K562 (cell line): ENCODE results near the gene SH3BP5L. TPM values are rescaled to one million over a fixed set of nuclear protein-coding genes. Genes with fewer than 3 reads are reported as not detected.
"Not testable (repeated sequence)": the region's sequence is repeated elsewhere in the genome, so short reads cannot be mapped to it uniquely, and the experiment has no call there.

Experiments used
- ATAC-seq: fragments of 200-7000 bp; cut with Tn5 transposase; 3 replicates; pipeline ENCODE4 v1.9.1; 2020; ENCODE audit warnings: moderate library complexity
- BruUV-seq: library from RNA; stranded (reverse); fragments of 400-500 nt; replicated peaks from 2 replicates; lab custom pipeline; 2021; lab: Mats Ljungman, UMichigan
- CTCF ChIA-PET: fragments of 300-600 bp; formaldehyde crosslinking; extraction: SDS; loops from one replicate; lab custom pipeline; 2021; ENCODE audit warnings: low intra/inter-chr PET ratio; lab: Yijun Ruan, JAX
- POLR2A ChIA-PET: fragments of 300-600, 350-650 bp; sonication (Branson Sonifier 250); formaldehyde crosslinking; extraction: SDS; loops from one replicate; lab custom pipeline; 2021; ENCODE audit warnings: antibody characterized with exemption, inconsistent platforms; lab: Yijun Ruan, JAX
- DNase-seq, 4 experiments: peaks; one replicate each; pipeline versions ENCODE4 v3.0.0 to v3.0.0-alpha.2; 2011 to 2018; ENCODE audit warnings: low spot score in 3 of 4, mixed read lengths in 3 of 4; ENCODE audit errors: extremely low read depth in 1 of 4
- FAIRE-seq: peaks from 2 replicates; lab custom pipeline; 2011; peaks lifted over from hg19 to GRCh38; lab: Jason Lieb, UNC
- H2AFZ ChIP-seq: 2 replicates; pipeline ENCODE4 v1.6.0; 2011; ENCODE audit warnings: low read depth, low read length, control low read depth, inconsistent platforms
- H3K27ac ChIP-seq: fragments of 200-600 bp; 3 replicates; pipeline ENCODE4 v1.8.0; 2011; ENCODE audit warnings: low read depth, mild to moderate bottlenecking, control low read depth, inconsistent platforms, low read length, moderate library complexity, mixed read lengths; ENCODE audit errors: extremely low read depth
- H3K27me3 ChIP-seq, 2 experiments: fragments of 300-600 bp in 1 of 2; 2 replicates in 1 of 2; 3 replicates in 1 of 2; pipeline versions ENCODE4 v1.6.0 to v1.8.0; 2011; ENCODE audit warnings: inconsistent platforms in 2 of 2, low read length in 2 of 2, mild to moderate bottlenecking in 1 of 2, mixed read lengths in 1 of 2, moderate library complexity in 1 of 2; ENCODE audit not compliant: control insufficient read depth in 2 of 2, insufficient read depth in 2 of 2
- H3K36me3 ChIP-seq: fragments of 300-600 bp; 3 replicates; pipeline ENCODE4 v1.8.0; 2011; ENCODE audit warnings: mild to moderate bottlenecking, low read length, inconsistent platforms; ENCODE audit not compliant: control insufficient read depth, insufficient read depth
- H3K4me1 ChIP-seq, 2 experiments: fragments of 200-600 bp in 1 of 2; replicated peaks in 1 of 2; 2 replicates in 1 of 2; 3 replicates in 1 of 2; pipeline versions ENCODE4 v1.5.1 to v1.8.0; 2011; ENCODE audit warnings: inconsistent platforms in 2 of 2, low read length in 2 of 2, mild to moderate bottlenecking in 1 of 2, mixed read lengths in 1 of 2, moderate library complexity in 1 of 2; ENCODE audit not compliant: control insufficient read depth in 2 of 2, insufficient read depth in 2 of 2
- H3K4me2 ChIP-seq: 2 replicates; pipeline ENCODE4 v1.6.1; 2011; ENCODE audit warnings: low read length, control low read depth, inconsistent platforms, mixed read lengths; ENCODE audit not compliant: insufficient read depth
- H3K4me3 ChIP-seq: fragments of 200-600 bp; sonication (generic), shearing (Covaris generic); 2 replicates; pipeline ENCODE4 v1.5.1; 2016; ENCODE audit warnings: control low read depth, inconsistent platforms
- H3K79me2 ChIP-seq: fragments of 200-600 bp; 3 replicates; pipeline ENCODE4 v1.8.0; 2011; ENCODE audit warnings: low read length, inconsistent platforms; ENCODE audit not compliant: control insufficient read depth, insufficient read depth
- H3K9ac ChIP-seq, 2 experiments: 2 replicates each; pipeline versions ENCODE4 v1.6.0 to v1.6.1; 2011; ENCODE audit warnings: low read depth in 2 of 2, low read length in 2 of 2, control low read depth in 1 of 2, inconsistent platforms in 1 of 2, mild to moderate bottlenecking in 1 of 2, mixed read lengths in 1 of 2; ENCODE audit not compliant: insufficient read depth in 1 of 2
- H3K9me1 ChIP-seq: one replicate; pipeline ENCODE4 v1.6.0; 2011; ENCODE audit warnings: inconsistent platforms, mild to moderate bottlenecking, low read length, moderate library complexity; ENCODE audit not compliant: control insufficient read depth, insufficient read depth
- H3K9me3 ChIP-seq: replicated peaks from 2 replicates; pipeline ENCODE4 v1.5.1; 2011; ENCODE audit warnings: low read depth, low read length, inconsistent platforms; ENCODE audit not compliant: control insufficient read depth, insufficient read depth
- H4K20me1 ChIP-seq: replicated peaks from 2 replicates; pipeline ENCODE4 v1.6.1; 2011; ENCODE audit warnings: low read length, inconsistent platforms, mixed read lengths; ENCODE audit not compliant: control insufficient read depth, insufficient read depth
- CREBBP ChIP-seq: IDR thresholded peaks from one replicate; pipeline ENCODE4 v1.6.1; 2012; ENCODE audit warnings: low read depth, mild to moderate bottlenecking, control low read depth, inconsistent platforms, low read length
- E2F4 ChIP-seq: sonication (generic); formaldehyde crosslinking; IDR thresholded peaks from 2 replicates; pipeline ENCODE4 v1.8.0; 2022; ENCODE audit warnings: mild to moderate bottlenecking, low read depth, missing genetic modification reagents
- HDAC2 ChIP-seq: fragments of 450-650 bp; IDR thresholded peaks from 2 replicates; pipeline ENCODE4 v1.6.1; 2016; ENCODE audit warnings: mild to moderate bottlenecking
- PHF20 ChIP-seq: fragments of 450-650 bp; IDR thresholded peaks from 2 replicates; pipeline ENCODE4 v1.6.1; 2018; ENCODE audit not compliant: partially characterized antibody
- SRSF7 ChIP-seq: fragments of 200-400 bp; formaldehyde crosslinking; optimal IDR thresholded peaks from 2 replicates; pipeline ENCODE3; 2017; ENCODE audit warnings: mild to moderate bottlenecking, low read depth, low read length
- TFAM ChIP-seq: fragments of 250-450 bp; sonication (Bioruptor Pico); conservative IDR thresholded peaks from 2 replicates; pipeline ENCODE4 v1.5.0; 2021; ENCODE audit warnings: mild to moderate bottlenecking, moderate library complexity
- TSC22D4 ChIP-seq: fragments of 450-650 bp; IDR thresholded peaks from 2 replicates; pipeline ENCODE4 v1.6.1; 2016; ENCODE audit warnings: missing genetic modification characterization, missing biosample characterization, control low read depth
- ZC3H11A ChIP-seq: IDR thresholded peaks from 2 replicates; pipeline ENCODE4 v1.6.1; 2012; ENCODE audit warnings: low read depth, low read length, improper control_type of control experiment
- ZNF347 ChIP-seq: fragments of 450-650 bp; formaldehyde crosslinking; IDR thresholded peaks from 2 replicates; pipeline ENCODE4 v1.4.0; 2020; ENCODE audit warnings: low read depth, mild to moderate bottlenecking, moderate library complexity
- ZNF431 ChIP-seq: sonication (generic); formaldehyde crosslinking; IDR thresholded peaks from 2 replicates; pipeline ENCODE4 v1.8.0; 2022; ENCODE audit warnings: mild to moderate bottlenecking, missing genetic modification reagents
- WGBS: fragments of 100-300 bp; shearing (Covaris generic); methylation state at CpG from one replicate; pipeline ENCODE4 v1.1.6; 2016; ENCODE audit warnings: low coverage, mixed read lengths; ENCODE audit not compliant: insufficient coverage; ENCODE audit errors: missing lambda C conversion rate; 5-methylcytosine and 5-hydroxymethylcytosine counted together
- in situ Hi-C: fragments of 300-500 bp; cut with MboI; formaldehyde crosslinking; loops from 4 replicates; pipeline ENCODE4 v1.15.0; 2018; ENCODE audit warnings: inconsistent platforms, mixed read lengths
- intact Hi-C: fragments of 100-400 bp; cut with micrococcal nuclease; formaldehyde crosslinking; loops from 2 replicates; pipeline ENCODE4 v1.14.2; 2022
- polyA plus RNA-seq, 8 experiments: library from polyadenylated mRNA; depleted of rRNA in 4 of 8; stranded (reverse) in 5 of 8; unstranded in 3 of 8; fragments of >200 nt; fragmentation: Nextera tagmentation in 2 of 8; fragmentation: Illumina TruSeq in 1 of 8; extraction: Ambion mirVana in 2 of 8; extraction: Trizol in 1 of 8; gene quantifications; 2 replicates each; pipeline versions ENCODE4 v1.2.1 to v1.2.3, GENCODE V29; 2011 to 2014; ENCODE audit warnings: inconsistent platforms in 1 of 8, missing spikeins in 1 of 8
- total RNA-seq, 7 experiments: library from RNA; depleted of rRNA in 6 of 7; stranded (reverse); fragments of >200 nt in 6 of 7; fragmentation: Illumina TruSeq in 2 of 7; extraction: Trizol in 2 of 7; gene quantifications; 2 replicates each; pipeline versions ENCODE4 v1.2.1 to v1.2.3, GENCODE V29; 2011 to 2021; ENCODE audit warnings: low replicate concordance in 1 of 7

SH3BP5L gene
- total and polyA plus RNA-seq, 9 of the 15 experiments (the other 6 are each of a cell fraction or from before 2014, with no cell fraction given), result 1.9 to 26.5 (median 15.8) TPM

- H3K9me1 ChIP-seq, H3K36me3 ChIP-seq, CTCF ChIA-PET, H3K79me2 ChIP-seq, ATAC-seq, in situ Hi-C loops, H4K20me1 ChIP-seq, H3K27ac ChIP-seq, FAIRE-seq, H3K4me2 ChIP-seq, intact Hi-C loops, POLR2A ChIA-PET, H3K4me1 ChIP-seq, H3K27me3 ChIP-seq, H2AFZ ChIP-seq, DNase-seq, H3K9ac ChIP-seq, H3K9me3 ChIP-seq, BruUV-seq, H3K4me3 ChIP-seq: not testable (repeated sequence)
- WGBS, result 3% methylated on average over 2 of the region's 2 CpGs
These were observed 36.4 kb downstream of the SH3BP5L start for GRCh38 chr1:248789337-248789736.

GRCh38 chr1:248788327-248788726, 37.4 kb downstream of the SH3BP5L start:
- POLR2A ChIA-PET, result no interaction called here
- WGBS, result 0% methylated on average over 3 of the region's 3 CpGs
- intact Hi-C loops (no loop called here), in situ Hi-C loops (no loop called here)
- Histone ChIP-seq H3K27me3 (peaks cover 0 to 13% of the 10 kb centered on the region in 2 experiments; a peak in 3 of 5 replicates), H3K27ac (no peak overlapping the region), H3K9ac (no peak overlapping the region), H3K79me2 (no peaks in the 10 kb centered on the region), H3K9me1 (no peaks in the 10 kb centered on the region), H3K4me2 (no peak overlapping the region), H2AFZ (no peak overlapping the region), H3K9me3 (no peaks in the 10 kb centered on the region), H3K4me1 (no peaks in the 10 kb centered on the region), H3K4me3 (no peak overlapping the region), H4K20me1 (no peaks in the 10 kb centered on the region), H3K36me3 (no peaks in the 10 kb centered on the region)
- ATAC-seq (no peak), FAIRE-seq (no peak), DNase-seq (no peak)
- TF ChIP-seq ZC3H11A (no peak), ZNF431 (CRISPR knock-in tag) (no peak), SRSF7 (no peak), PHF20 (no peak), ZNF347 (CRISPR knock-in tag) (no peak), CREBBP (no peak), TSC22D4 (tag) (no peak), E2F4 (CRISPR knock-in tag) (no peak), TFAM (CRISPR knock-in tag) (no peak), HDAC2 (no peak)
- no TSS peak for BruUV-seq
- CTCF ChIA-PET, result no interaction called here
